Measurements from ENCODE around the gene L3MBTL4.

Gene L3MBTL4

GRCh38 chr18:6009756-6010155 is 405.0 kb downstream of the L3MBTL4 start:
- no peak for DNase-seq
- Mint-ChIP-seq H3K27ac (no peak overlapping the region), H3K4me1 (no peaks in the 10 kb centered on the region), H3K4me3 (no peak overlapping the region), H3K9me3 (peaks cover 16% of the 10 kb centered on the region), H3K36me3 (ENCODE audit: low read depth) (no peaks in the 10 kb centered on the region), H3K27me3 (ENCODE audit: low read depth, poor library complexity) (peaks cover 4% of the 10 kb centered on the region)
- TF ChIP-seq CTCF (IDR thresholded peaks at IDR 0.05), result no peak

DNA sequence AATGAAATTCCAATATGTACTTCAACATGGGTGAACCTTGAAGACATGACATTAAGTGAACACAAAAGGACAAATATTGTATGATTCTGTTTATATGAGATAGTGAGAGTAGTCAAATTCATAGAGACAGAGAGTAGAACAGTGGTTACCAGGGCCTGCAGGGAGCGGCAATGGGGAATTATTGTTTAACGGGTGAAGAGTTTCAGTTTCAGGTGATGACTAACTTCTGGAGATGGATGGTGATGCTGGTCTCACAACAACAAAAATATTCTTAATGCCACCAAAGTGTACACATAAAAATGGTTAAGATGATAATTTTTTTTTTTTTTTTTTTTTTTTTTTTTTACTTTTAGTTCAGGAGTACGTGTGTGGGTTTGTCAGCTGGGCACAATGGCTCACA is 410.0 kb downstream of the L3MBTL4 start:
- no peak for DNase-seq
- Mint-ChIP-seq H3K4me3 (no peak overlapping the region), H3K4me1 (peaks cover 5% of the 10 kb centered on the region), H3K36me3 (ENCODE audit: low read depth) (peaks cover 10% of the 10 kb centered on the region), H3K9me3 (peaks cover 26% of the 10 kb centered on the region), H3K27me3 (ENCODE audit: low read depth, poor library complexity) (peaks cover 4% of the 10 kb centered on the region), H3K27ac (no peak overlapping the region)
- no peak for TF ChIP-seq CTCF (IDR thresholded peaks at IDR 0.05)

DNA sequence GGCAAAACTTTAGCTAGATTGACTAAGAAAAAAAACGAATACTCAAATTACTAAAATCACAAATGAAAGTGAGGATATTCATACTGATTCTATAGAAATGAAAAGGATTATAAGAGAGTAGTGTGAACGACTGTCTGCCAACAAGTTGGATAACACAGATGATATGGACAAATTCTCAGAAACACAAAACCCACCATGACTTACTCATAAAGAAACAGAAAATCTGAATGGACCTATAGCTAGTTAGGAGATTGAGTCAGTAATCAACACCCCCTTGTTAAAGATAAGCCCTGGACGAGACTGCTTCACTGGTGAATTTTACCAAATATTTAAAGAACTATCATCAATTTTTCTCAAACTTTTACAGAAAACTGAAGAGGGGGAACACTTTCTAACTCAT is 410.6 kb downstream of the L3MBTL4 start:
- H3K4me1 Mint-ChIP-seq, result peaks cover 8% of the 10 kb centered on the region
- peaks cover 4% of the 10 kb centered on the region for H3K27me3 Mint-ChIP-seq (ENCODE audit: low read depth, poor library complexity)
- H3K9me3 Mint-ChIP-seq, result peaks cover 30% of the 10 kb centered on the region
- DNase-seq, result no peak
- H3K4me3 Mint-ChIP-seq, result no peak overlapping the region
- H3K36me3 Mint-ChIP-seq (ENCODE audit: low read depth), result peaks cover 13% of the 10 kb centered on the region
- peak overlapping the region; percentile 66 for H3K27ac Mint-ChIP-seq
- no peak for TF ChIP-seq CTCF (IDR thresholded peaks at IDR 0.05)

DNA sequence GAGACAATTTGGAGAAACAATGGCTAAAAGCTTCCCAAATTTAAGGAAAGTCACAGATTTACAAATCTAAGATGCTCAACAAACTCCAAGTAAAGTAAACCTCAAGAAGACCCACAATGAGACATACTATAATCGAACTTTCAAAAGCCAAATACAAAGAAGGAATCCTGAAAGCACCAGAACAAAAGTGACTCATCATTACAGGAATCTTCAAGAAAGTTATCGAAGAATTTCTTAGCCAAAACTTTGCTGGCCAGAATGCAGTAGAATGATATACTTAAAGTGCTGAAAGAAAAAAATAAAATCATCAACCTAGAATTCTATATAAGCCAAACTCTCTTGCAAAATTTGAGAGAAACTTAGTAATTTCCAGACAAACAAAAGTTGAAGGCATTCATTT is 412.8 kb downstream of the L3MBTL4 start:
- DNase-seq, result no peak

GRCh38 chr18:5998907-5999306 is 415.8 kb downstream of the L3MBTL4 start:
- peaks cover 11% of the 10 kb centered on the region for H3K9me3 Mint-ChIP-seq
- TF ChIP-seq CTCF (IDR thresholded peaks at IDR 0.05), result no peak
- no peaks in the 10 kb centered on the region for H3K27me3 Mint-ChIP-seq (ENCODE audit: low read depth, poor library complexity)
- peaks cover 9% of the 10 kb centered on the region for H3K36me3 Mint-ChIP-seq (ENCODE audit: low read depth)
- DNase-seq, result no peak
- no peak overlapping the region for H3K4me3 Mint-ChIP-seq
- peaks cover 35% of the 10 kb centered on the region for H3K4me1 Mint-ChIP-seq
- no peak overlapping the region for H3K27ac Mint-ChIP-seq

More for the DNA sequence above, 412.8 kb downstream of the L3MBTL4 start:
- H3K4me3 Mint-ChIP-seq, result no peak overlapping the region
- H3K36me3 Mint-ChIP-seq (ENCODE audit: low read depth), result peaks cover 13% of the 10 kb centered on the region
- H3K9me3 Mint-ChIP-seq, result peaks cover 29% of the 10 kb centered on the region
- peaks cover 30% of the 10 kb centered on the region for H3K4me1 Mint-ChIP-seq
- no peaks in the 10 kb centered on the region for H3K27me3 Mint-ChIP-seq (ENCODE audit: low read depth, poor library complexity)
- no peak for TF ChIP-seq CTCF (IDR thresholded peaks at IDR 0.05)
- H3K27ac Mint-ChIP-seq, result no peak overlapping the region

- no peak for DNase-seq
- Mint-ChIP-seq H3K9me3 (peaks cover 11% of the 10 kb centered on the region), H3K27ac (peak overlapping the region; percentile 78), H3K4me1 (peaks cover 35% of the 10 kb centered on the region), H3K36me3 (ENCODE audit: low read depth) (peaks cover 9% of the 10 kb centered on the region), H3K27me3 (ENCODE audit: low read depth, poor library complexity) (no peaks in the 10 kb centered on the region), H3K4me3 (no peak overlapping the region)
- TF ChIP-seq CTCF (IDR thresholded peaks at IDR 0.05), result no peak
These were observed 416.4 kb downstream of the L3MBTL4 start for GRCh38 chr18:5998166-5998881.
